Central memory CD4-positive, alpha-beta T cell (primary cell): Measurements from ENCODE around the gene KCNJ6.
A peak's percentile ranks its signal among the peaks of the same experiment; 100 is the strongest.
"Not testable (repeated sequence)": the region's sequence is repeated elsewhere in the genome, so short reads cannot be mapped to it uniquely, and the experiment has no call there.

Source experiments
- DNase-seq: peaks from one replicate; pipeline ENCODE4 v3.0.0; 2022

Gene KCNJ6

GRCh38 chr21:37592496-37592895 lies 323.8 kb downstream of the KCNJ6 start:
- no peak for DNase-seq

- DNase-seq = not testable (repeated sequence)
Observed at GRCh38 chr21:37591994-37592393, 324.3 kb downstream of the KCNJ6 start.

DNA sequence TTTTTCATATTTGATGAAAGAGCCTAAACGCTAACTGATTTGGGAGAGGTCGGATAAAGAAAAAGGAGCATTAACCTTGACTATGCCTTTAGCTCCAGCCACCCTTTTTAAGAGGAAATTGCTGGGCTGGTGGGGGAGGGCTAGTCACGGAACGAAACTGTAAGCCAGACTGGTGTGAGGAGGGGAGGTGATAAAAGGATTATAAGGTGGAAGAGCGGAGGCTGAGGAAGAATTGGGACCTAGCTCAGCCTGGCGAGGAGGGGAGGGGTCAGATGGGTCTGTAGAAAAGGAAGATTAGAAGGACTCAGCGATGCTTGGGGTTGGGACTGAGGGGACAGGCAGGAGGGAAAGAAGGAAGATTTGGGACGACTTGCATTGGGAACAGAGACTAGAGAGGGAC lies 325.4 kb downstream of the KCNJ6 start:
- not testable (repeated sequence) for DNase-seq

- DNase-seq = not testable (repeated sequence)
Observed at GRCh38 chr21:37588644-37589043, 327.6 kb downstream of the KCNJ6 start.

- no peak for DNase-seq
Observed at GRCh38 chr21:37587635-37588177, 328.6 kb downstream of the KCNJ6 start.

DNA sequence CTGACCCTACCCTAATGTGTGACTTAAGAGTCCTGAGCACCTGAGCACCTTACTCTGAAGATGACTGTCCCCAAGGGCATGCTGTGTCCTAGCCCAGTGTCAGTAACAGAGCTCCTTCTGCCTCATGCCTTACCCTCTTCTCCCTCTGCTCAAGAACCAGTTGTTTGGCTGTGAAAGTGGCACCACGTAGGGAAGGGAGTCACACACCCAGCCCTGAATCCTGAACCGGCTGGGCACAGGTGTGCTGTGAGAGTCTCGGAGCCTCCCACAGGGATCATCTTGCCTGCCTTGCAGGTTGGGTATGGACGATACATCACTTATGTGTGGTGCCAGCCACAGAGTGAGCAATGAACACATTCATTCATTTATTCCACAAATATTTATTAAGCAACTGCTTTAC lies 329.1 kb downstream of the KCNJ6 start:
- no peak for DNase-seq

GRCh38 chr21:37582590-37582989 lies 333.7 kb downstream of the KCNJ6 start:
- no peak for DNase-seq

GRCh38 chr21:37580666-37581065 lies 335.6 kb downstream of the KCNJ6 start:
- no peak for DNase-seq

- no peak for DNase-seq
Observed at GRCh38 chr21:37579356-37579755, 336.9 kb downstream of the KCNJ6 start.

GRCh38 chr21:37578471-37579126 lies 337.7 kb downstream of the KCNJ6 start:
- DNase-seq = no peak

DNA sequence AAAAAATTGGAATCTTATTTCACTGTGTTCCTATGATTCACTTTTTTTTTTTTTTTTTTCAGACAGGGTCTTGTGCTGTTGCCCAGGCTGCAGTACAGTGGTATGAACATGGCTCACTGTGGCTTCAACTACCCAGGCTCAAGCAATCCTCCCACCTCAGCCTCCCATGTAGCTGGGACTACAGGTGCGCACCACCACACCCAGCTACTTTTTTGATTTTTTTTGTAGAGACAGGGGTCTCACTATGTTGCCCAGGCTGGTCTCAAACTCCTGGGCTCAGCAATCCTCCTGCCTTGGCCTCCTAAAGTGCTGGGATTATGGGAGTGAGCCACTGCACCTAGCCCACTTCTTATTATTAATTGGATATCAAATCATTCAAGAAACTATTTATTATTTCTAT lies 339.3 kb downstream of the KCNJ6 start:
- DNase-seq = not testable (repeated sequence)

DNA sequence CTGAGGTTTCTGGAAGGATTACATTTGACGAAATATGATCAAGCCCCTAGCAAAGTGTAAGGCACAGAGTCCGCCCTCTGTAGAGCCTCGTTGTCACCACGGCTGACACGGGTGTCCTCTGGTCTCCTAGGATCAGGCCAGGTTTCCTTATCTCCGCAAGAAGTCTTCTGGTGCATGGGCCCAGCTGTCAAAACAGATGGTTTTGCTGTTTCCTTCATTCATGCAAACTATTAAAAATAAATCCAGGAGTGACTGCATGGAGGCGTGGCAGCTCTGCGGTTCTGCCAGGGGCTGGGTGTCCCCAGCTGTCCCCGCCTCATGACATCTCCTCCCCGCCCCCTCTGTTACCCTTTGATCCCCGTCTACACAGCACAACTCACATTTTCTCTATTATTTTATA lies 340.7 kb downstream of the KCNJ6 start:
- DNase-seq = no peak

GRCh38 chr21:37574751-37575150 lies 341.5 kb downstream of the KCNJ6 start:
- DNase-seq = no peak

DNA sequence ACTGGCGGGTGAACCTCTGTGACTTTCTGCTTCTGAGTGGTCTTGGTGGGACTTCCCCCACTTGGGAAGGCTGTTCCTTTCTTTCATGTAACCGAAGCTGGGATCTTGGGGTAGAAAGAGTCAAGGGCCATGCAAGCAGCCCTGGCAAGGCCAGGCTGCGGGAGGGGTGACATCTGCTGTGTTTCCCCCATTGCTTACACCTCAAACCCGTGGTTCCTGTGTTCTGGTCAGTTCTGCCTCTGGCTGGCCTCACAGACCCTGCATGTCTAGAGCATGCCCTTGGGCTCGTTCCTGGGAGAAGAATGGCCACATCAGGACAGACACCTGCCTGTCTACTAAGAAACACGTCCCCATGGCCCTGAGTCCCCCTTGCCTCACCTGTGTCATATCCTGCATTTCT lies 341.9 kb downstream of the KCNJ6 start:
- DNase-seq = no peak

GRCh38 chr21:37571442-37571841 lies 344.8 kb downstream of the KCNJ6 start:
- DNase-seq = no peak

DNA sequence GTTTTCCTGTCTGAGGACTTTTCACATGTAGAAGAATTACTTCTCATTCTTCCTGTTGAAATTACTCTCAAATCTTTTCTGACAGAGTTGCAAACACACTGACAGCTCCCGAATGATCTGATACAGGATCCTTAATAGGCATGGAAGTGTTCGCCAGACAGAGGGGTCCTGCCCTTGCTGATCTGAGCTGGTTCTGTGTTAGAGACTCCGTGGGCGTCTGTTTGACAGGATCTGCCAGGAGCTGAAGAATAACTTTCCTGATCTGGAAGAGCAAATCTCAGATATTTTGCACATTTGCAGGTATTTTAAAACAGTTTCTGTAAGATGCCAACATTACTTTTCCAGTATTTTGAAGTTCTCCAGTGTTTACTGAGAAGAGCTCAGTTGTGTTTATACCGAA lies 347.3 kb downstream of the KCNJ6 start:
- no peak for DNase-seq

DNA sequence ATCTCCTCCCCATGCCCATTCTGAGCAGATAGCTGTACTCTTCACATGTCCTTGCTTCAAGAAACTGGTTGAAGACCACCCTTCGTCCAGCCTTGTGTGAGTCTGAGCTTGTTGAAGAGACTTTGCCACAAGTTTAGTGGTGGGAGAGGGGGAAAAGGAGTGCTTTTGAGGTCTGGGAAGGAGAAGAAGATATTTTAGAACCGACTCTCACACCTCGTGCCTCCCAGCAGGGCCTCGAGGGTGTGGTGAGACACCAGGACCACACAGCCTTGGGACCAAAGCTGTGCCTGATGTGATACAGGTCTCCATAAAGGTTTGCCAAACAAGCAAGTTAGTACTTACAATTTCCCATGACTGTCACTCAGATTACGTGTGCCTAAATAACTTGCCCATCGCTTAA lies 347.8 kb downstream of the KCNJ6 start:
- no peak for DNase-seq

DNA sequence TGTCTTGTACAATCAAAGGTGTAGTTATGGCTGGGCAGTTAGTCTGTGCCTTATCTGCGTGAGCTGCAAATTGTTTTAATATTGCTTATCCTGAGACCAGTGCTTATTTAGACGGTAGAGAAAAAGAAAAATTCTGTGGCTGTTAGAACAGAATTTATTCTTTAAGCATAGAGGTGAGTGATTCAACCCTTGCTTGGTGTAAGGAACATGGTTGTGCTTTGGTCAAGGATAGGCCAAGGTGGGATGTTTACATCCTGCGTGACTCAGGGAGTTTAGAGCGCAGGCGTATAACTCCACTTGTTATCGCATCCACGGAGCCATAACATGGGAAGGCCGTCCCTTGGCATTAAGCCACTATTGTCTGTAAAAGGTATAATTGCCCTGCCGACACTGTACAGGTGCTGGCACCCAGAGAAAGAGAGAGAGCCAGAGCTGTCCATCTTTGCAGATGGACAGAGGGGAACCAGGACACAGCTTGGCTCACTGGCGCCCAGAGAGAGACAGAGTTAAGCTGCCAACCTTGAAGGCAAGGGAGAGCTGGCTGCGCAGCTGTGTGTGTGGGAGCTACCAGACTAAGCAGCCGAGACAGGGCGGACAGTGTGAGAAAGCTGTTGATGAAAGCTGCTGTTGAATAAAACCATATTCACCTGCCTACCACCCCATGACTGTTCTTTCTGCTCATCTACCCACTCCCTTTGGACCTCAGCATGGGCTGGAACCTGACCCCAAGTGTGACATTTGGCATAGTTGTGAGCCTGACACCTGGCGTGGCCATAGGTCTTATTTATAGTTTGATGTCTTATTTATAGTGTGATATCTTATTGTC lies 349.3 kb downstream of the KCNJ6 start:
- DNase-seq = no peak

GRCh38 chr21:37565530-37566223 lies 350.6 kb downstream of the KCNJ6 start:
- no peak for DNase-seq

- no peak for DNase-seq
Observed at GRCh38 chr21:37564924-37565529, 351.2 kb downstream of the KCNJ6 start.

GRCh38 chr21:37564341-37564923 lies 351.8 kb downstream of the KCNJ6 start:
- peak; percentile 84 for DNase-seq

GRCh38 chr21:37563641-37564340 lies 352.5 kb downstream of the KCNJ6 start:
- peak; percentile 93 for DNase-seq
